ENCODE results near the gene CDH12. TPM values are rescaled to one million over a fixed set of nuclear protein-coding genes. Genes with fewer than 3 reads are reported as not detected.

Gene CDH12
- total RNA-seq, 1 experiment from 2014 or later = not detected

- H3K27ac ChIP-seq (ENCODE audit: insufficient read length, low read depth, low read length) = no peak overlapping the region
- H3K79me1 ChIP-seq (ENCODE audit: insufficient read depth, low read depth, low read length, poor library complexity, severe bottlenecking) = no peaks in the 10 kb centered on the region
- H4K8ac ChIP-seq (replicated peaks; ENCODE audit: insufficient read length, low read depth, low read length) = no peak overlapping the region
- no peak overlapping the region for H3K9ac ChIP-seq (ENCODE audit: extremely low read depth, insufficient read length, low read length)
- no peak overlapping the region for H3K4me2 ChIP-seq (ENCODE audit: insufficient read depth, insufficient read length, low read length)
- H2BK15ac ChIP-seq (ENCODE audit: low read depth, low read length) = no peak overlapping the region
- no peaks in the 10 kb centered on the region for H3K23me2 ChIP-seq (ENCODE audit: insufficient read length, low read depth, low read length, poor library complexity, severe bottlenecking)
- H3K9me3 ChIP-seq (ENCODE audit: control insufficient read depth, low read depth, low read length) = no peaks in the 10 kb centered on the region
- H4K20me1 ChIP-seq (ENCODE audit: control insufficient read depth, insufficient read depth, insufficient read length) = no peaks in the 10 kb centered on the region
- H3K27ac Mint-ChIP-seq = peak overlapping the region in 1 of 3 experiments; percentile 9; a peak in 1 of 7 replicates
- no peaks in the 10 kb centered on the region for H3K9me3 Mint-ChIP-seq
- whole genome bisulfite sequencing (ENCODE audit: extremely low coverage, insufficient read length, low lambda C conversion rate) = no CpG with 5 or more reads among the region's 3 CpGs
- no peaks in the 10 kb centered on the region for H3K36me3 Mint-ChIP-seq (ENCODE audit: insufficient read depth in 1 of 3, low read depth in 3 of 3)
- no peak overlapping the region for H3T11ph ChIP-seq (ENCODE audit: low read length)
- no peak overlapping the region for H3K23ac ChIP-seq (ENCODE audit: insufficient read length, low read depth, low read length)
- no peak overlapping the region for H2BK5ac ChIP-seq (ENCODE audit: insufficient read length, low read length)
- no peak overlapping the region for H4K5ac ChIP-seq (ENCODE audit: insufficient read length, low read depth, low read length)
- no peak overlapping the region for H4K91ac ChIP-seq (ENCODE audit: insufficient read length, low read depth, low read length)
- no peak overlapping the region for H2BK20ac ChIP-seq (ENCODE audit: low read depth, low read length, poor library complexity, severe bottlenecking)
- no peak overlapping the region for H3K14ac ChIP-seq (ENCODE audit: insufficient read depth, low read length)
- H3K27me3 ChIP-seq (ENCODE audit: insufficient read depth, low read length) = no peaks in the 10 kb centered on the region
- H2BK12ac ChIP-seq (ENCODE audit: insufficient read length, low read depth, low read length) = no peak overlapping the region
- H3K56ac ChIP-seq (ENCODE audit: insufficient read length, low read depth, low read length) = no peak overlapping the region
- H2BK120ac ChIP-seq (ENCODE audit: low read depth, low read length, poor library complexity, severe bottlenecking) = no peak overlapping the region
- no peaks in the 10 kb centered on the region for H3K4me1 ChIP-seq (ENCODE audit: insufficient read depth, low read length)
- H3K4me1 Mint-ChIP-seq = peaks cover 0 to 3% of the 10 kb centered on the region in 2 experiments; a peak in 1 of 4 replicates
- no peaks in the 10 kb centered on the region for H3K27me3 Mint-ChIP-seq (ENCODE audit: low read depth)
- no peak overlapping the region for H3K4ac ChIP-seq (ENCODE audit: low read depth, low read length)
- no peak overlapping the region for H2AFZ ChIP-seq (ENCODE audit: low read length)
- no peak overlapping the region for H3K4me3 Mint-ChIP-seq
- DNase-seq = no peak
- H3K18ac ChIP-seq (ENCODE audit: insufficient read length, low read depth, low read length) = no peak overlapping the region
- no peaks in the 10 kb centered on the region for H3K79me2 ChIP-seq (ENCODE audit: insufficient read depth, low read length)
- no peak overlapping the region for H2AK5ac ChIP-seq (ENCODE audit: insufficient read length, low read length)
- TF ChIP-seq CTCF (conservative IDR thresholded peaks at IDR 0.05) = no peak
Observed at GRCh38 chr5:21856987-21857386, 996.2 kb downstream of the CDH12 start.
